HG02840 (cell line): Measurements from ENCODE around the gene U2AF2.

Source experiments
- ATAC-seq: cut with Tn5 transposase; IDR thresholded peaks from one replicate; pipeline ENCODE4 v1.9.1; 2021; ENCODE audit warnings: mild to moderate bottlenecking, moderate library complexity, moderate number of reproducible peaks; ENCODE audit not compliant: unreplicated experiment, low FRiP score

U2AF2 gene

GRCh38 chr19:55654323-55654867, 440 bp upstream of the U2AF2 start:
- peak; percentile 55 for ATAC-seq

GRCh38 chr19:55655648-55656040, 809 bp downstream of the U2AF2 start:
- no peak for ATAC-seq

DNA sequence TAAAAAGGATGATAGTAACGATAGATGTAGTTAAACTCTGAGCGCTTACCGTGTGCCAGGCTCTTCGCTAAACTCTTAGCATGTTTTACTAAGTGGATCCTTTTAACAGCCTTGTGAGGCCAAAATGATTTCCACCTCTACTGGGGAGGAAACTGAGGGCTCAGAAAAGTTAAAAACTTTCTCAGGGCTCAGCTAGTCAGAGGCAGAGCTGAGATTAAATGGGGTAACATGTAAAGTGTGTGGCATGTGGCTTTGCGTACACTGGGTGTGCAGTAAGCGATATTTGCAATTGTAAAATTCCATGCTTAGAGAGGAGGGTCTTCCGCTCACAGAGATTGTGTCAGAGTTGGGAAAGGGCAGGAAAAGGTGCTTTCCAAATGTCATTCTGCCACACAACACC, 1.7 kb downstream of the U2AF2 start:
- ATAC-seq = no peak

DNA sequence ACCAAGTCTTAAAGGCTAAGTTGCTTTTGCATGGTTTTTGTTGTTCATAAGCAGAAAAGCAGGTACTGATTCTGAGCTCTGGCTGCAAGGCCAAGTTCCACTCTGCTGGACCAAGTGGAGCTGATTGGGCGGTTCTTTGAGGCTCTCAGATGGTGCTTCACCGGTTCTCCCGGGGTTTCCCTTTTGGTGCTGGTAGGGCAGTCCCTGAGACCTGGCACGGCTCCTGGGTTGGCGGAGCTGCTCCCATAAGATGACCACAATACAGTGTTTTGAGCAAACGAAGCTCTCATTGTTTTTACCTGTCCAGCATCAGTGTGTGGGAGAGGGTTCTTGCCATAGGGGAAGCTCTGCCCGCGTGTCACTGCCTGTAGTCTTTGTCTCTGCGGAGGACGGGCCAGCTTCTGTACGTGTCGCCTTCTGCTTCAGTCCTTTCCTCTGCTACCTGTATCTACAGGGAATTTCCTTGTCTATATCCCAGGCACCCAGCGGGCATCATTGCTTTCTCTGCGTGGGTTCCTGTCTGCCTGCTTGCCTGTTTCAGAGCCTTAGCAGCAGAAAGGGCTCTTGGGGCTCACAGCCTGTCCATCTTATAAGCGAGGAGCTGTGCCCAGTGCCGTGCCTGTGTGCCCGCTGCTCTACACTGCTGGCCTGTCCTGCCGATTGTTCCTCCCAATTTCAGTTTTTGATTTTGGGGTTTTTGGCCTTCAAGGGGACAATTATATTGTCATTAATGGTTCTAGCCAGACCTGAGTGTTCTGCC, 2.3 kb downstream of the U2AF2 start:
- no peak for ATAC-seq

DNA sequence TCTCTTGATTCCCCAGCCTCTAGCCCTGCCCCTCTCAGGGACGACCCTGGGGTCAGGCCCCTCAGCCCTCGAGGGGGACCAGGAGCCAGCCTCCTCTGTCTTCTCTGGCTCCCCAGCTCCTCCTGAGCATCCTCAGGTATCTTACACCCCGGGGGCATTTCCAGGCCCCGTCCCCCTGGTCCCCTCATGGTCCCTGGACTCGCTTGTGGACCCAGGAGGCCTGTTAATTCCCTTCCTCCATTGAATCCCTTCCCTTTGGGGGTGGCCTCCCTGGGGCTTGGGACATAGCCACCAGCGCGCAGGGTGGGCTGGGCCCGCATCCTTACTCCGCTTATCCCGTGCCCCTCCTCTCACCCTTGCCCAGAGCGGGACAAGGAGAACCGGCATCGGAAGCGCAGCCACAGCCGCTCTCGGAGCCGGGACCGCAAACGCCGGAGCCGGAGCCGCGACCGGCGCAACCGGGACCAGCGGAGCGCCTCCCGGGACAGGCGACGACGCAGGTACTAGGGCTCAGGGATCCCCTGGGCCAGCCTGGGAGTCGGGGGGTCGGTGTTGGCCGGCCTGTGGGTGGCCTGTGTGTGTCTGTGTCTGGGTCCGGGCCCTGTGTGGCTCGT, 4.1 kb downstream of the U2AF2 start:
- no peak for ATAC-seq

DNA sequence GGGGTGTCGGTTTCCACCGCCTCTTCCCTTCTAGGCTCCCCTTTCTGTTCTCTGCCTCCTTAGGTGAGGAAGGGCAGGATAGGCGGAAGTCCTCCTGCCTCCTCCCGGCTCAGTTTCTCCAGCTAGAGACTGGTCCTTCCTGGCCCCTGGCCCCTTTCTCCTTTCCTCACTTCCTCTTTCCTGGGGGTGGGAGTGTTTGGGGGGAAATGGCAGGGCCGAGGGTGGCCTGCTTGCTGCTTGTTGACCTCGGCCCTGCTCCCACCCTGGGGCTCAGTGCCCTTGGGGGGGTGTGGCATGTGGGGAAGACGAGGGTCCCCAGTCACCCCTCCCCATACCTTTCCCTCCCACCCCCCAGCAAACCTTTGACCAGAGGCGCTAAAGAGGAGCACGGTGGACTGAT, 5.0 kb downstream of the U2AF2 start:
- ATAC-seq = no peak

DNA sequence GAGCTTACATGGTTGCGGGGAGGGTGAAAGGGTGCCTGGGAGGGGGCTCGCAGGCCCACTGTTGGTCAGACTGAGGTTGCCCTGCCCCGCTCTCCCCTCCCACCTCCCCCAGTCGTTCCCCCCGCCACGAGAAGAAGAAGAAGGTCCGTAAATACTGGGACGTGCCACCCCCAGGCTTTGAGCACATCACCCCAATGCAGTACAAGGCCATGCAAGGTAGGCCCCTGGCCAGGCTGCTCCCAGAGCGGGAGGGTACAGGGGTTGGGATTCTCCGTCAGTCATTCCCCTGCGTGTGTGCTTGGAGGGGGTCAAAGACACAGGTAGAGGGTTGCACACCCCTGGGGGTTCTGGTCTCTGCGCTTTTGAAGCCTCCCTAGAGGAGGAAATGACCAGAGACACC, 5.6 kb downstream of the U2AF2 start:
- no peak for ATAC-seq

GRCh38 chr19:55660991-55661390, 6.2 kb downstream of the U2AF2 start:
- no peak for ATAC-seq

DNA sequence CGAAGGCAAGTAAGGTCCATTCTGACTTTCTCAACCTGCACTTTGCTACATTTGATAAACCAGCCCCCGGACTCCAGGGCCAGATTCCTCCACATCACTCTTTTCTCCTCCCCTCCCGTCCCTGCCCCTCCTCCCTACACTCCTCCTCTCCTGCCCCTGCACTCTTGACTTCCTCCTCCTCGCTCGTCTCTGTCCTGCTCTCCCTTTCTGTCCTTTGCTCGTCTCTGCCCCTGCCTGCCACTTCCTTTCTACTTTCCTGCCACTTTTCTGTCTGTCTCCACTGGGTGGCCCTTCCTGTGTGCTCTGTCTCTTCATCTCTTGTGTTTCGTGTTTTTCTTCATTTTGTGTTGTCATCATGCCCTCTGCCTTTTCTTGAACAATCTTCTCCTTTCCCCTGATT, 7.0 kb downstream of the U2AF2 start:
- ATAC-seq = no peak

GRCh38 chr19:55663846-55664536, 9.2 kb downstream of the U2AF2 start:
- ATAC-seq = no peak

DNA sequence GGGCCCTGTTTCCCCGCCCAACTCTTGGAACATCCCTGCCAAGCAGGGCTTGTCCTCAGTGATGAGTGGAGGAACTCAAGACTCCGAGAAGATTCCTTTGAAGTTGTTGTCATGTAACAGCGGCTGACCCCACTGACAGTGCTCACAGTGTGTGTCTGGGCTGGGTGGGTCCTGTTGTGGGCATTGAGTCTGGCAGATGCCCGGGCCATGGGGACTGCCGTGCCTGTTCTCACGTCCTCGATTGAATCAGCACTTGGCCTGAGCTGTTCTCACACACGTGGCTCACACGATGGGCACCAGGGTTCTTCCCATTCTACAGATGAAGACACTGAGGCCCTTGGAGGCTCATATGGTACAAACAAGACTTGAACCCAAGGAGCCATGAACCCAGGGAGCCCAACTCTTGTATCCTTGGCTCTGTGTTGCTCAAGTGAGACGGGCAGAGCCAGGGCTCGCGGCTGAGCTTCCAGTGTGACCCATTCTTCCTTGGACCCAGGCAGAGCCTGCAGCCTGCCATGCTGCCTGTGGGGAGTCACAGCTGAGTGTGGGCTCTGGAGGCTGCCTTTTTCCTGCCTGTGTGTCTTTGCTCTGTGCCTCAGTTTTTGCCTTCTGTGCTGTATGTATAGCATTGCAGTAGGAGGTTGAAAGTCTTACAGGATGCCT, 11.6 kb downstream of the U2AF2 start:
- ATAC-seq = no peak

GRCh38 chr19:55667006-55667381, 12.2 kb downstream of the U2AF2 start:
- ATAC-seq = no peak

GRCh38 chr19:55667511-55667910, 12.7 kb downstream of the U2AF2 start:
- no peak for ATAC-seq

GRCh38 chr19:55667958-55668357, 13.1 kb downstream of the U2AF2 start:
- no peak for ATAC-seq

DNA sequence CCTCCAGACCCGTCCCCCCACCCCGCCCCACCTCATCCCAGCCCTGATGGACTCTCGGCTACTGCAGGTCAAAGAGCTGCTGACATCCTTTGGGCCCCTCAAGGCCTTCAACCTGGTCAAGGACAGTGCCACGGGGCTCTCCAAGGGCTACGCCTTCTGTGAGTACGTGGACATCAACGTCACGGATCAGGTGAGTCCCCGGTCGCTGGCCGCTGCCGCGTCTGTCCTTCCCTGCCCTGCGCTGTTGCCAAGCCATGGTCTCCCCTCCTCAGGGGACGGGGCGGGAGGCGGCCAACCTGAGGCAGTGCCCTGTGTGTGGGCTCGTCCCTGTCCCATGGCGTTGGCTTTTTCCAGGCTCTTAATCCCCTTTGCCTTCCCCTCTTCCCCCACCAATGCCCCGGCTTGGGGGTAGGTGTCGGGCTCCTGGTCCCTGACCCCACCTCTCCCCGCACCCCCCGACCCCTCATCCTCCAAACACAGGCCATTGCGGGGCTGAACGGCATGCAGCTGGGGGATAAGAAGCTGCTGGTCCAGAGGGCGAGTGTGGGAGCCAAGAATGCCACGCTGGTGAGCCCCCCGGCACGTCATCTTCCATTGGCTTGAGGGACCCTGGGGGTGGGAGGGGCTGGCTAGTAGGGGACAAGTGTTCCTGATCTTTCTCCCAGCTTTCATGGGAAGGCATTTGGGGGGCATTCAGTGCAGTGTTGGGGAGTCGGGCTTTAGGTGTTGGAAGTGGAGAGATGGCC, 13.9 kb downstream of the U2AF2 start:
- ATAC-seq = no peak

DNA sequence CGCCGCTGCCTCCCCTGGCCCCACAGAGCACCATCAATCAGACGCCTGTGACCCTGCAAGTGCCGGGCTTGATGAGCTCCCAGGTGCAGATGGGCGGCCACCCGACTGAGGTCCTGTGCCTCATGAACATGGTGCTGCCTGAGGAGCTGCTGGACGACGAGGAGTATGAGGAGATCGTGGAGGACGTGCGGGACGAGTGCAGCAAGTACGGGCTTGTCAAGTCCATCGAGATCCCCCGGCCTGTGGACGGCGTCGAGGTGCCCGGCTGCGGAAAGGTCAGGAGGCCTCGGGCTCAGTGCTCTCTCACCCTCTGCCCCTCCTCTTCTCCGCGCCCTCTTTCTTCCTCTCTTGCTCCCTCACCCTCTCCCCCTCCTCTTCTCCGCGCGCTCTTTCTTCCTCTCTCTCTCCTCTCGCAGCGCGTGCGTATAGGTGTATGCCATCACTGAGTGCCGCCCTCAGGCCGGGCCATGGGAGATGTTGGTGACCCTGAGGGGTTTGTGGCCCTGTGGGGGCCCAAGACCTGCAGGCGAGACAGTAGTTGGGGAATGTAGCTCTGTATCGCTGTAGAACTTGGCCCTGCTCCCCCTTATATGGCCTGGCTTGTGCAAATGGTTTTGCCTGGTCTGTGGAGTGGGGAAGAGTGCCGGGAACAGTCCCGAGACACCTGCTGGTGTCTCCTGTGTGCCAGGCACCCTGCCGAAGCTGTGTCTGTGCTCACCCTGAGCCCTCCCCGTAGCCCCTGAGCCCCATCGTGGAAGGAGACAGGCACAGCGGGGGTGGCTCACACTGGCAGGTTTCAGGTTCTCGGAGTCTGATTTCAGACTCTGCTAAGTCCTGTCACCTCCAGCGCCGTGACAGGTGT, 14.8 kb downstream of the U2AF2 start:
- ATAC-seq = no peak

GRCh38 chr19:55670280-55671053, 15.6 kb downstream of the U2AF2 start:
- no peak for ATAC-seq

- no peak for ATAC-seq
Measured at GRCh38 chr19:55671054-55671378, 16.2 kb downstream of the U2AF2 start.

DNA sequence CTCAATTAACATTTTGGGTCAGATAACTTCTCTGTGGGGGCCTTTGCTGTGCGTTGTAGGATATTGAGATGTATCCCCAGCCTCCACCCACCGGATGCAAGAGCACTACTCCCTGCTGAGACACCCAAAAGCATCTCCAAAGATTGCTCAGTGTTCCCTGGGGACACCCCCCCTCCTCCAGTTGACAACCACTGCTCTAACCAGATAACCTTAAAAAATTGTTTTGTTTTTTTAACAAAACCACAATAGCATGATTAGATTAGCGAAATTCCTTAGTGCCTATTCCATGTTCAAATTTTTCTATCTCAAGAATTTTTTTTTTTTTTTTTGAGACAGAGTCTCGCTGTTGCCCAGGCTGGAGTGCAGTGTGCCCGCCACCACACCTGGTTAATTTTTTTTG, 17.6 kb downstream of the U2AF2 start:
- no peak for ATAC-seq
